ENCODE data around the gene ELOB.

Gene ELOB

GRCh38 chr16:2814551-2815298 is 37.6 kb upstream of the ELOB start:
- ChIA-PET CTCF (interaction anchor here (0.7 to 1.0 kb wide), 2 partner anchors 24 to 46 kb away, joined by 3 to 4 read pairs; no protein-coding TSS in a partner anchor), POLR2A (no interaction called here)
- TF ChIP-seq ZNF426 (tag by site-specific recombination; IDR thresholded peaks at IDR 0.05): no peak
- no peak for TF ChIP-seq BCL11A (tag by site-specific recombination; IDR thresholded peaks at IDR 0.05; ENCODE audit: low read depth)
- TF ChIP-seq ZNF266 (tag by site-specific recombination; IDR thresholded peaks at IDR 0.05; ENCODE audit: low read depth): no peak
- TF ChIP-seq ZNF121 (tag by site-specific recombination; IDR thresholded peaks at IDR 0.05): no peak
- TF ChIP-seq REST (tag by site-specific recombination; IDR thresholded peaks at IDR 0.05): no peak
- no peak for TF ChIP-seq ZSCAN5A (tag by site-specific recombination; IDR thresholded peaks at IDR 0.05)
- no peak for TF ChIP-seq ZNF350 (tag by site-specific recombination; IDR thresholded peaks at IDR 0.05)
- TF ChIP-seq RBAK (tag by site-specific recombination; IDR thresholded peaks at IDR 0.05): no peak
- Histone ChIP-seq H3K4me3 (ENCODE audit: low read depth, low read length) (no peak overlapping the region), H3K36me3 (ENCODE audit: control insufficient read depth in 2 of 2, insufficient read depth in 1 of 2, low read length in 2 of 2) (no peaks in the 10 kb centered on the region), H3K27ac (ENCODE audit: extremely low read depth, low read depth, low read length) (no peak overlapping the region), H3K4me1 (ENCODE audit: control insufficient read depth, insufficient read depth, low read length) (no peaks in the 10 kb centered on the region), H3K9me3 (ENCODE audit: control insufficient read depth, insufficient read depth, low read depth, low read length) (no peaks in the 10 kb centered on the region)

GRCh38 chr16:2813771-2814221 is 36.7 kb upstream of the ELOB start:
- Histone ChIP-seq H3K27ac (ENCODE audit: extremely low read depth, low read depth, low read length) (no peak overlapping the region), H3K36me3 (ENCODE audit: control insufficient read depth in 2 of 2, insufficient read depth in 1 of 2, low read length in 2 of 2) (no peaks in the 10 kb centered on the region), H3K9me3 (ENCODE audit: control insufficient read depth, insufficient read depth, low read depth, low read length) (no peaks in the 10 kb centered on the region), H3K4me1 (ENCODE audit: control insufficient read depth, insufficient read depth, low read length) (no peaks in the 10 kb centered on the region), H3K4me3 (ENCODE audit: low read depth, low read length) (no peak overlapping the region)
- CTCF ChIA-PET: interaction anchor here (0.7 kb wide), 1 partner anchor 47 kb away, joined by 3 read pairs; no protein-coding TSS in a partner anchor
- POLR2A ChIA-PET: interaction anchor here (1.0 kb wide), 1 partner anchor 55 kb away, joined by 4 read pairs; no protein-coding TSS in a partner anchor
- TF ChIP-seq GLI2 (tag by site-specific recombination; IDR thresholded peaks at IDR 0.05; ENCODE audit: borderline replicate concordance, low read depth) (no peak), ZNF324 (tag by site-specific recombination; IDR thresholded peaks at IDR 0.05) (no peak), KLF17 (tag by site-specific recombination; IDR thresholded peaks at IDR 0.05) (0 out of 2 replicates have a peak, but pooled peaks have one; percentile 32), ZEB2 (tag by site-specific recombination; IDR thresholded peaks at IDR 0.05) (no peak), ZFHX2 (tag by site-specific recombination; conservative IDR thresholded peaks at IDR 0.05) (peak; percentile 81), EGR2 (tag by site-specific recombination; IDR thresholded peaks at IDR 0.05; ENCODE audit: low read depth) (peak; percentile 84), KLF1 (tag by site-specific recombination; IDR thresholded peaks at IDR 0.05) (peak; percentile 73), ZNF585B (tag by site-specific recombination; IDR thresholded peaks at IDR 0.05) (no peak)
